HG02623 (cell line): ENCODE results near the gene BCL7A.
"Not testable (repeated sequence)": the region's sequence is repeated elsewhere in the genome, so short reads cannot be mapped to it uniquely, and the experiment has no call there.

Experiments used
- ATAC-seq: cut with Tn5 transposase; IDR thresholded peaks from one replicate; pipeline ENCODE4 v1.9.1; 2021; ENCODE audit warnings: moderate library complexity; ENCODE audit not compliant: unreplicated experiment

Gene BCL7A

DNA sequence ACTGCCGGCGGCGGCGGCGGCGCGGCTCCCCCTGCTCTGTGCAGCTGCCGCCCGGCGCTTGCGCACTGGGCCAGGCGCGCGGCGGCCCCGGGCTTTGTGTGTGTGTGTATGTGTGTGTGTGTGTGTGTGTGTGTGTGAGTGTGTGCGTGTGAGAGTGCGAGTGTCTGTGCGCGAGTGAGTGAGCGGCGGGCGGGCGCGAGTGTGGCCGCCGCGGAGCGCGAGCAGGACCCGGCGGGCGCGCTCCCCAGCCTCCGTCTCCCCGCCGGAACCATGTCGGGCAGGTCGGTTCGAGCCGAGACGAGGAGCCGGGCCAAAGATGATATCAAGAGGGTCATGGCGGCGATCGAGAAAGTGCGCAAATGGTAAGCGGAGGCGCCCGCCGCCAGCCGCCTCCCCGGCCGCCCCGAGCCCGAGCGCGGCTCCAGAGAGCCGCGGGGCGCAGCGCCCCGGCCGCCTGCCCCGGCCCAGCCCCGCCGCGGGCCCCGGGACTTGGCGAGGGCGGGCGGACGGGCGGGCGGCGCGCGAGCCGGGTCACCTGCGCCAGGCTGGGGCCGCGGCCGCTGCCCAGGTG lies at the start of gene BCL7A:
Gene BCL7A, plus strand, starts transcription at position 63 of the 571 bp plus-strand sequence. Its CDS starts 208 bp downstream, at position 271.
- ATAC-seq = no peak

- no peak for ATAC-seq
These were observed 47.4 kb upstream of the BCL7A start for GRCh38 chr12:121974026-121974985.

DNA sequence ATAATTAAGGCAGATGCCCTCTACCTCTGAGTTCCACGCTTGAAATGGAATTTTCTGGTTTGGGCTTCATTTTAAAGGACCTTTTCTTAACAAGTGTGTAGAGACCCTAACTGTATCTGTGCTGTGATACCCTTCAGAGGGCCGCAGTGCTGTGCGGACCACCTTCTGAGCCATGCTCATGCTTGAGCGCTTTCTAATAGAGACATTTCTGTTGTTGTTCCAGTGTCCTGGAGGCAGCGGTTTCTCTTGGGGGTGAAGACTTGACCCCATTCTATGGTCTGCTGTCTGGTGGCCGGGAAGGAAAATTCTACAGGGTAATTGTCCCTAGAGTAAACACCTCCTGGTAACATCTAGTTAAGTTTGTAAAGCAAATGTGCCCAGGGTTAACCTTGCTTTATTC lies 46.7 kb upstream of the BCL7A start:
- no peak for ATAC-seq

- no peak for ATAC-seq
These were observed 44.7 kb upstream of the BCL7A start for GRCh38 chr12:121976950-121977349.

DNA sequence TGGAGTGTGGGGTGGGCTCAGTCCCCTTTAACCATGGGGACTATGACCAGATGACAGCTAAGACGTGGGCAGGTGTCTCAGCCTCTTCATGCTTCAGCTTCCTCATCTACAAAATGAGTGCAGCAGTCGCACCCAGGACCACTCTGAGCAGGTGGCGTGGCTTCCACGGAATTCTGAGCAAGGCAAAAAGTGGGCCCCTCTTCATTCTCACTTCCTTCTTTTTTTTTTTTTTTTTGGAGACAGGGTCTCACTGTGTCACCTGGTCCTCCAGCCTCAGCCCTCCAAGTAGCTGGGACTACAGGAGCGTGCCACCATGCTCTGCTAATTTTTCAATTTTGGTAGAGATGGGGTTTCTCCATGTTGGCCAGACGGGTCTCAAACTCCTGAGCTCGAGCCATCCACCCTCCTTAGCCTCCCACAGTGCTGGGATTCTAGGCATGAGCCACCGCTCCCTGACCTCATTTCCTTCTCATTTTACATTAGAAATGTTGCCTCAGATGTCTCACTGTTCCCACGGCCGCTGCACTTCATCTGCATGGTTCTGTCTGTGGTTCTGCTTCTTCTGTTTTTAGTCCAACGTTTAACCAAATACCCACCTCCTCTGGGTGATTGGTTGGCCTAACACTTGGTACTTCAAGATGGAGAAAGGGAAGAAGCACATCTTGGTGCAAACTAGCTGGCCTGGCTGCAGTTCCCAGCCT lies 41.3 kb upstream of the BCL7A start:
- ATAC-seq = no peak

DNA sequence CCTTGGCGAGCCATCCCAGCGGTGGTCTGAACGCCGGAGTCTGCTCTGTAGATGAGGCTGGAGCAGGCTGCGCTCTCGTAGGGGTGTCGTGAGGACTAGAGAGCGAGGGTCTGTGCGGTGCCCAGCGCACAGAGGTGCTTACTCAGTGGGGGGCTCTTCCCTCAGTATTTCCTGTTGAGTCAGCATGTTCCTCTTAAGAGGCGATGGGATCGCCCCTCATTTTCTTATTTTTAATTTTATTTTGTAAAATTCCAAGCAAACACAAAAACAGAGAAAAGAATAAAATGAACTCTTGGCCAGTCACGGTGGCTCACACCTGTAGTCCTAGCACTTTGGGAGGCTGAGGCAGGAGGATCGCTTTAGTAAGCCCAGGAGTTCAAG lies 40.8 kb upstream of the BCL7A start:
- ATAC-seq = no peak

GRCh38 chr12:121981456-121981855 lies 40.2 kb upstream of the BCL7A start:
- ATAC-seq = no peak

- ATAC-seq = no peak
These were observed 38.7 kb upstream of the BCL7A start for GRCh38 chr12:121982950-121983349.

- no peak for ATAC-seq
These were observed 38.0 kb upstream of the BCL7A start for GRCh38 chr12:121983536-121984210.

- ATAC-seq = no peak
These were observed 35.0 kb upstream of the BCL7A start for GRCh38 chr12:121986489-121987245.

GRCh38 chr12:121988519-121988918 lies 33.2 kb upstream of the BCL7A start:
- not testable (repeated sequence) for ATAC-seq

- ATAC-seq = no peak
These were observed 32.2 kb upstream of the BCL7A start for GRCh38 chr12:121989276-121990113.

DNA sequence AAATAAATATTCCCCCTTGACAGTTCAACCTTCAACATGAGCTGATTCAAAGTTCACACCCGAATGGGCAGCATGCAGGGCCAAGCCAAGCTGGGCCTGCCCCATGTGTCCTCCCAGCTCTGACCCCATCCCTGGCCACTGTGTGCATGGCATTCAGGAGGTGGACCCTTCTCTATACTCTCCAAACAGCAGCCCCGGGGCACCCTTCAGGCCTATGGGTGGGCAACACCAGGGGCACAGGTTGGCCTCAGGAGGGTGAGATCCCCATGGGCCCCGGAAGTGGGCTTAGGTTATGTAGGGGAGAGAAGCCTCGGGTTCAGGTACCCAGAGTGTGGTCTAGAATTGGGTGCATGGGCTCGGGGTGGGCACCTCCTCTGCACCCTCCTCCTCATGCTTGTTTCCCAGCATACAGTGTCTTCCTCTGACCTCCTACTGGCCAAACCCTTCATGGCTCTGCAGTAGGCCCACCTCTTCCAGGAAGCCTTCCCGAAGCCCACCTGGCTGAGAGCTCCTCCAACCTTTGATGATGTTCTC lies 31.5 kb upstream of the BCL7A start:
- no peak for ATAC-seq

GRCh38 chr12:121990692-121991603 lies 30.7 kb upstream of the BCL7A start:
- ATAC-seq = peak; percentile 60

GRCh38 chr12:121992059-121992879 lies 29.4 kb upstream of the BCL7A start:
- ATAC-seq = peak; percentile 69

DNA sequence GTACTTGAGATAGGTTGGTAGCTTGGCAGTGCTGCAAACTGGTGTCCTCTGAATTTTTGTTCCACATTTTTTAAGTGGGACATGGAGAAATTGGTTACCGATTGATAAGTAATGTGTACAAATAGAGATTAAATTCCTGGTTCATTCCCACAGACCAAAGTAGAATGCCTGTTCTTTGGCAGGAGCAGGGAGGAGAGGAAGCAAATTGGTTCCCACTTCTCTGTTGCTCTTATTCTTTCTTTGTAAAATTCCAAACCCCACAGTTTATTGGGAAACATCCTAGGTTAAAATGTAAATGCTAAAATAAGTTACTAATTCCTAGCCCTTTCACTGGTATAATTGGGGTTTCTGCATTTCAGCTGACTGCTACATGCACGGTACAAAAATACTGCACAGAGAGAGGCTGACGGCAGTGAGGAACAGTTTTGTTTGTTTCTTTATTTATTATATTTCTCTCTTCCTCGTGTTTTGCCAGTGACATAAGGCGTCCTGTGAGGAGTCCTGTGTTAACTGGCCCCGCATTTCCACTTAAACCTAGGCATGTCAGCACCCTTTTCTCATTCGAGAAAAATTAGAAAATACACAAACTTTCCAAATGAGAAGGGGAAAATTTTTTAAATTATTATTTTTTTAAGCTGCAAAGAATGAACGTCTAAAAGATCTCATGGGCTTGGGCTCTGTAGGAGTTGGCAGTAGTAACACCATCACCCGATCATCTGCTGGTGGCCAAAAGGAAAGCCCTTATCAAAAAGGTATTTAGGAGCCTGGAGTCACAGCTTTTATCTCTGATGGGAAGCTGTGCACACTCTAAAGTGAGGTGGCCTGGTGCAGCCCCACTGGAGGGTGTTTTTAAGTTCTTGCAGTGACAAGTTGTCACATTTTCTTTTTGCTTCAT lies 25.4 kb upstream of the BCL7A start:
- ATAC-seq = no peak
